ENCODE results near the gene BHLHE41. TPM values are rescaled to one million over a fixed set of nuclear protein-coding genes. Genes with fewer than 3 reads are reported as not detected.
A peak's percentile ranks its signal among the peaks of the same experiment; 100 is the strongest.

Gene BHLHE41
- total and polyA plus RNA-seq, 4 donors: 0.17 to 0.29 (median 0.23) TPM; not detected in 1

- under 1% methylated on average over 88 of the region's 88 CpGs for WGBS
- no peak overlapping the region for H3K9ac ChIP-seq (ENCODE audit: low read depth in 1 of 2, low read length in 2 of 2)
- H3K4me3 ChIP-seq (ENCODE audit: low read depth in 1 of 3, low read length in 3 of 3): peak overlapping the region in 1 of 3 donors; percentile 78
- H3K9me3 ChIP-seq (ENCODE audit: control insufficient read depth in 4 of 4, low read length in 3 of 4): no peaks in the 10 kb centered on the region
- H3K27ac ChIP-seq (ENCODE audit: low read depth in 1 of 2, low read length in 2 of 2): no peak overlapping the region
- peaks cover 20 to 44% (median 31%) of the 10 kb centered on the region in 4 donors for H3K4me1 ChIP-seq (ENCODE audit: control insufficient read depth in 4 of 4, insufficient read depth in 4 of 4, low read length in 3 of 4)
- no peak for DNase-seq (ENCODE audit: low spot score)
- TF ChIP-seq RAD21 (IDR thresholded peaks at IDR 0.05) (no peak), GABPA (IDR thresholded peaks at IDR 0.05 in 1 of 2, conservative IDR thresholded peaks at IDR 0.05 in 1 of 2) (no peak), JUND (IDR thresholded peaks at IDR 0.05) (no peak), SP1 (IDR thresholded peaks at IDR 0.05) (no peak), CTCF (IDR thresholded peaks at IDR 0.05; ENCODE audit: low read depth, low read length, missing input control) (no peak), NR2F2 (IDR thresholded peaks at IDR 0.05) (no peak), ZBTB33 (IDR thresholded peaks at IDR 0.05) (no peak), ATF3 (IDR thresholded peaks at IDR 0.05) (no peak), FOXA1 (IDR thresholded peaks at IDR 0.05) (no peak), EGR1 (IDR thresholded peaks at IDR 0.05; ENCODE audit: low read depth in 2 of 2) (no peak), YY1 (IDR thresholded peaks at IDR 0.05) (no peak), TAF1 (conservative IDR thresholded peaks at IDR 0.05) (no peak)
- TF ChIP-seq, protein P1, sequence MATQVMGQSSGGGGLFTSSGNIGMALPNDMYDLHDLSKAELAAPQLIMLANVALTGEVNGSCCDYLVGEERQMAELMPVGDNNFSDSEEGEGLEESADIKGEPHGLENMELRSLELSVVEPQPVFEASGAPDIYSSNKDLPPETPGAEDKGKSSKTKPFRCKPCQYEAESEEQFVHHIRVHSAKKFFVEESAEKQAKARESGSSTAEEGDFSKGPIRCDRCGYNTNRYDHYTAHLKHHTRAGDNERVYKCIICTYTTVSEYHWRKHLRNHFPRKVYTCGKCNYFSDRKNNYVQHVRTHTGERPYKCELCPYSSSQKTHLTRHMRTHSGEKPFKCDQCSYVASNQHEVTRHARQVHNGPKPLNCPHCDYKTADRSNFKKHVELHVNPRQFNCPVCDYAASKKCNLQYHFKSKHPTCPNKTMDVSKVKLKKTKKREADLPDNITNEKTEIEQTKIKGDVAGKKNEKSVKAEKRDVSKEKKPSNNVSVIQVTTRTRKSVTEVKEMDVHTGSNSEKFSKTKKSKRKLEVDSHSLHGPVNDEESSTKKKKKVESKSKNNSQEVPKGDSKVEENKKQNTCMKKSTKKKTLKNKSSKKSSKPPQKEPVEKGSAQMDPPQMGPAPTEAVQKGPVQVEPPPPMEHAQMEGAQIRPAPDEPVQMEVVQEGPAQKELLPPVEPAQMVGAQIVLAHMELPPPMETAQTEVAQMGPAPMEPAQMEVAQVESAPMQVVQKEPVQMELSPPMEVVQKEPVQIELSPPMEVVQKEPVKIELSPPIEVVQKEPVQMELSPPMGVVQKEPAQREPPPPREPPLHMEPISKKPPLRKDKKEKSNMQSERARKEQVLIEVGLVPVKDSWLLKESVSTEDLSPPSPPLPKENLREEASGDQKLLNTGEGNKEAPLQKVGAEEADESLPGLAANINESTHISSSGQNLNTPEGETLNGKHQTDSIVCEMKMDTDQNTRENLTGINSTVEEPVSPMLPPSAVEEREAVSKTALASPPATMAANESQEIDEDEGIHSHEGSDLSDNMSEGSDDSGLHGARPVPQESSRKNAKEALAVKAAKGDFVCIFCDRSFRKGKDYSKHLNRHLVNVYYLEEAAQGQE (IDR thresholded peaks at IDR 0.05): no peak
- TF ChIP-seq, protein P2, sequence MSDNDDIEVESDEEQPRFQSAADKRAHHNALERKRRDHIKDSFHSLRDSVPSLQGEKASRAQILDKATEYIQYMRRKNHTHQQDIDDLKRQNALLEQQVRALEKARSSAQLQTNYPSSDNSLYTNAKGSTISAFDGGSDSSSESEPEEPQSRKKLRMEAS (IDR thresholded peaks at IDR 0.05): no peak
- H3K36me3 ChIP-seq (ENCODE audit: control insufficient read depth in 4 of 4, insufficient read depth in 3 of 4, low read depth in 1 of 4, low read length in 3 of 4): no peaks in the 10 kb centered on the region
- H3K27me3 ChIP-seq (ENCODE audit: control insufficient read depth in 4 of 4, insufficient read depth in 4 of 4, low read length in 3 of 4): peaks cover 0 to 24% (median 5%) of the 10 kb centered on the region in 4 donors
These were observed 2.7 kb downstream of the BHLHE41 start for GRCh38 chr12:26122061-26122680.

Measured in liver (tissue), 9 donors.